ENCODE results near the gene LRR1.

GRCh38 chr14:49584058-49584457 lies 14.7 kb upstream of the LRR1 start:
- TF ChIP-seq CTCF (IDR thresholded peaks at IDR 0.05) = no peak
- no peak for TF ChIP-seq POLR2A (IDR thresholded peaks at IDR 0.05)
